DMS153 treated with DMSO at 0.1 percent for 48 hours (cell line): Measurements from ENCODE around the gene HELZ.
"Not testable (repeated sequence)": the region's sequence is repeated elsewhere in the genome, so short reads cannot be mapped to it uniquely, and the experiment has no call there.

Source experiments
- DNase-seq: peaks from one replicate; lab custom pipeline; 2025; ENCODE audit not compliant: unreplicated experiment; lab: John Stamatoyannopoulos, UW

Gene HELZ

GRCh38 chr17:67271187-67271586 is 26.2 kb upstream of the HELZ start:
- not testable (repeated sequence) for DNase-seq

- DNase-seq, result no peak
Measured at GRCh38 chr17:67270416-67270815, 25.4 kb upstream of the HELZ start.

GRCh38 chr17:67266496-67266895 is 21.5 kb upstream of the HELZ start:
- no peak for DNase-seq

GRCh38 chr17:67265436-67266019 is 20.5 kb upstream of the HELZ start:
- DNase-seq, result no peak

- DNase-seq, result no peak
Measured at GRCh38 chr17:67262435-67263117, 17.6 kb upstream of the HELZ start.

- no peak for DNase-seq
Measured at GRCh38 chr17:67260170-67260987, 15.4 kb upstream of the HELZ start.

GRCh38 chr17:67258821-67259468 is 13.9 kb upstream of the HELZ start:
- no peak for DNase-seq

- DNase-seq, result no peak
Measured at GRCh38 chr17:67256075-67256732, 11.2 kb upstream of the HELZ start.

GRCh38 chr17:67253384-67253783 is 8.4 kb upstream of the HELZ start:
- no peak for DNase-seq

- not testable (repeated sequence) for DNase-seq
Measured at GRCh38 chr17:67251586-67251985, 6.6 kb upstream of the HELZ start.

- no peak for DNase-seq
Measured at GRCh38 chr17:67248291-67248690, 3.3 kb upstream of the HELZ start.

GRCh38 chr17:67247416-67247900 is 2.5 kb upstream of the HELZ start:
- DNase-seq, result no peak

- no peak for DNase-seq
Measured at GRCh38 chr17:67246653-67247415, 1.8 kb upstream of the HELZ start.

- no peak for DNase-seq
Measured at GRCh38 chr17:67246403-67246652, 1.3 kb upstream of the HELZ start.

- DNase-seq, result no peak
Measured at GRCh38 chr17:67245694-67246402, 852 bp upstream of the HELZ start.

GRCh38 chr17:67244431-67245072 is 444 bp downstream of the HELZ start:
- no peak for DNase-seq

GRCh38 chr17:67243284-67243683 is 1.7 kb downstream of the HELZ start:
- DNase-seq, result no peak

- no peak for DNase-seq
Measured at GRCh38 chr17:67241719-67242341, 3.2 kb downstream of the HELZ start.

GRCh38 chr17:67239597-67239996 is 5.4 kb downstream of the HELZ start:
- no peak for DNase-seq
